ENCODE measurements around the gene DYNLT5.

- TF ChIP-seq, protein P1, sequence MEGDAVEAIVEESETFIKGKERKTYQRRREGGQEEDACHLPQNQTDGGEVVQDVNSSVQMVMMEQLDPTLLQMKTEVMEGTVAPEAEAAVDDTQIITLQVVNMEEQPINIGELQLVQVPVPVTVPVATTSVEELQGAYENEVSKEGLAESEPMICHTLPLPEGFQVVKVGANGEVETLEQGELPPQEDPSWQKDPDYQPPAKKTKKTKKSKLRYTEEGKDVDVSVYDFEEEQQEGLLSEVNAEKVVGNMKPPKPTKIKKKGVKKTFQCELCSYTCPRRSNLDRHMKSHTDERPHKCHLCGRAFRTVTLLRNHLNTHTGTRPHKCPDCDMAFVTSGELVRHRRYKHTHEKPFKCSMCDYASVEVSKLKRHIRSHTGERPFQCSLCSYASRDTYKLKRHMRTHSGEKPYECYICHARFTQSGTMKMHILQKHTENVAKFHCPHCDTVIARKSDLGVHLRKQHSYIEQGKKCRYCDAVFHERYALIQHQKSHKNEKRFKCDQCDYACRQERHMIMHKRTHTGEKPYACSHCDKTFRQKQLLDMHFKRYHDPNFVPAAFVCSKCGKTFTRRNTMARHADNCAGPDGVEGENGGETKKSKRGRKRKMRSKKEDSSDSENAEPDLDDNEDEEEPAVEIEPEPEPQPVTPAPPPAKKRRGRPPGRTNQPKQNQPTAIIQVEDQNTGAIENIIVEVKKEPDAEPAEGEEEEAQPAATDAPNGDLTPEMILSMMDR (optimal IDR thresholded peaks at IDR 0.05 in 1 of 3, IDR thresholded peaks at IDR 0.05 in 1 of 3, conservative IDR thresholded peaks at IDR 0.05 in 1 of 3; ENCODE audit: extremely low read depth in 1 of 3, insufficient read depth in 2 of 3, low read length in 3 of 3): no peak
- TF ChIP-seq EZH2 (IDR thresholded peaks at IDR 0.05; ENCODE audit: low read length): no peak
Observed at GRCh38 chr1:66770240-66770639, 18.0 kb downstream of the DYNLT5 start.

Data from keratinocyte (primary cell).